ENCODE results near the gene ATAD1.

ATAD1 gene

DNA sequence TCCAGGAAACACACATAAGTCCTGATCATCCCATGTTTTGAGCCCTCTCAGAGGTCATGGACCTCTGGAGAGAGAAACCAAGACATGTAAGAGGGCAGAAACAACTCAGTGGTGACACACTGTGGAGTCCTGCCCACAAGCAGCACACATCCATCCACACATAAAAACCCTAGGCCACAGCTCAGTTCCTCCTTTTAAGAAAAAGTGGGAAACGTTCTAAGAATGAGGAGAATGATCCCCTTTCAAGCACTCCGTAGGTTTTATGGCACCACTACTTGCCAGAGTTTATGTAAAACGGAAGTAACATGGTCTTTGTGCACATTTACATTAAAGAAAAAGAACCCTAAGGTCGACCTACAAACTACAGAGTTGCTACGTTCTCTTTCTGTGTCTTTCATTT is 19.9 kb downstream of the ATAD1 start:
- no peak overlapping the region for H3K27ac ChIP-seq (ENCODE audit: poor library complexity, severe bottlenecking)
- H3K4me3 ChIP-seq (ENCODE audit: severe bottlenecking) = no peak overlapping the region
- H3K36me3 ChIP-seq (ENCODE audit: low read depth) = peaks cover 55% of the 10 kb centered on the region
- TF ChIP-seq CTCF (IDR thresholded peaks at IDR 0.05; ENCODE audit: poor library complexity, severe bottlenecking) = no peak
- ATAC-seq (ENCODE audit: low read depth) (no peak), DNase-seq (ENCODE audit: low spot score) (no peak)
- no peaks in the 10 kb centered on the region for H3K27me3 ChIP-seq (ENCODE audit: insufficient read depth, poor library complexity, severe bottlenecking)
- H3K4me1 ChIP-seq (ENCODE audit: insufficient read depth, poor library complexity, severe bottlenecking) = no peaks in the 10 kb centered on the region
- peaks cover 10% of the 10 kb centered on the region for H3K9me3 ChIP-seq (ENCODE audit: severe bottlenecking)

- Histone ChIP-seq H3K27me3 (ENCODE audit: insufficient read depth, poor library complexity, severe bottlenecking) (no peaks in the 10 kb centered on the region), H3K9me3 (ENCODE audit: severe bottlenecking) (no peaks in the 10 kb centered on the region), H3K27ac (ENCODE audit: poor library complexity, severe bottlenecking) (no peak overlapping the region), H3K36me3 (ENCODE audit: low read depth) (peaks cover 54% of the 10 kb centered on the region), H3K4me3 (ENCODE audit: severe bottlenecking) (no peak overlapping the region), H3K4me1 (ENCODE audit: insufficient read depth, poor library complexity, severe bottlenecking) (no peaks in the 10 kb centered on the region)
- DNase-seq (ENCODE audit: low spot score) = no peak
- ATAC-seq (ENCODE audit: low read depth) = no peak
- no peak for TF ChIP-seq CTCF (IDR thresholded peaks at IDR 0.05; ENCODE audit: poor library complexity, severe bottlenecking)
Observed at GRCh38 chr10:87794285-87794684, 23.7 kb downstream of the ATAD1 start.

DNA sequence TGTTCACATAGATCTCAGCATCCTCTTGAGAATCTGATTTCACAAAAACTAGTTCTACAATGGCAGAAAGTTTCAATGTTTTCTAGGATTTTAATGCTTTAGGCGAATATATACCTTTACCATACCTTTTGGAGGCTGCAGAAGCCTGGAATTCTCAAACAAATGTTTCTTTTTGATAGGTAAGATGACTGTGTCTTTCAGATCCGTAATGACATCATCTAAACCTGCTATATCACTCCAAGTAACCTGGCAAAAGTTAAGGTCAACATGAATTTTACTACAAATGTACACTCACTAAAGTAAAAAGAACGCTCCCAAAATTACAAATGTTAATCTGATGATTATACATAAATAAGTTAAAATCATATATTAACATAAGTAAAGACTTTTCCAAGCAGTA is 27.8 kb downstream of the ATAD1 start:
- no peaks in the 10 kb centered on the region for H3K27me3 ChIP-seq (ENCODE audit: insufficient read depth, poor library complexity, severe bottlenecking)
- DNase-seq (ENCODE audit: low spot score) (no peak), ATAC-seq (ENCODE audit: low read depth) (no peak)
- no peak overlapping the region for H3K27ac ChIP-seq (ENCODE audit: poor library complexity, severe bottlenecking)
- no peaks in the 10 kb centered on the region for H3K4me1 ChIP-seq (ENCODE audit: insufficient read depth, poor library complexity, severe bottlenecking)
- H3K36me3 ChIP-seq (ENCODE audit: low read depth) = peaks cover 76% of the 10 kb centered on the region
- H3K4me3 ChIP-seq (ENCODE audit: severe bottlenecking) = no peak overlapping the region
- H3K9me3 ChIP-seq (ENCODE audit: severe bottlenecking) = no peaks in the 10 kb centered on the region
- TF ChIP-seq CTCF (IDR thresholded peaks at IDR 0.05; ENCODE audit: poor library complexity, severe bottlenecking) = no peak

GRCh38 chr10:87786421-87786820 is 31.6 kb downstream of the ATAD1 start:
- Histone ChIP-seq H3K36me3 (ENCODE audit: low read depth) (peaks cover 79% of the 10 kb centered on the region), H3K4me3 (ENCODE audit: severe bottlenecking) (no peak overlapping the region), H3K27ac (ENCODE audit: poor library complexity, severe bottlenecking) (no peak overlapping the region), H3K27me3 (ENCODE audit: insufficient read depth, poor library complexity, severe bottlenecking) (no peaks in the 10 kb centered on the region), H3K9me3 (ENCODE audit: severe bottlenecking) (no peaks in the 10 kb centered on the region), H3K4me1 (ENCODE audit: insufficient read depth, poor library complexity, severe bottlenecking) (no peaks in the 10 kb centered on the region)
- no peak for TF ChIP-seq CTCF (IDR thresholded peaks at IDR 0.05; ENCODE audit: poor library complexity, severe bottlenecking)
- ATAC-seq (ENCODE audit: low read depth) = no peak
- no peak for DNase-seq (ENCODE audit: low spot score)

DNA sequence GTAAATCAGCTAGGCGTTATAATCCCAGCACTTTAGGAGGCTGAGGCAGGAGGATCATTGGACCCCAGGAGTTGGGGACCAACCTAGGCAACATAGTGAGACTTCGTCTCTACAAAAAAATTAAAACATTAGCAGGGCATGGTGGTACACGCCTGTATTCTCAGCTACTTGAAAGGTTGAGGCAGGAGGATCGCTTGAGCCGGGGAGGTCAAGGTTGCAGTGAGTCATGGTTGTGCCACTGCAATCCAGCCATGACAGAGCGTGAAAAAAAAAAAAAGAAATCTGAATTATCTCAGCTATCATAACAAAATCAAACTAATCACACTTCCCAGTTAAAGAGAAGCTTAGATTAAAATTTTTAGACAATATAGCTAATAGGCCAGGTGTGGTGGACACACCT is 35.3 kb downstream of the ATAD1 start:
- DNase-seq (ENCODE audit: low spot score) (no peak), ATAC-seq (ENCODE audit: low read depth) (no peak)
- TF ChIP-seq CTCF (IDR thresholded peaks at IDR 0.05; ENCODE audit: poor library complexity, severe bottlenecking) = no peak
- no peaks in the 10 kb centered on the region for H3K4me1 ChIP-seq (ENCODE audit: insufficient read depth, poor library complexity, severe bottlenecking)
- H3K27me3 ChIP-seq (ENCODE audit: insufficient read depth, poor library complexity, severe bottlenecking) = no peaks in the 10 kb centered on the region
- peaks cover 83% of the 10 kb centered on the region for H3K36me3 ChIP-seq (ENCODE audit: low read depth)
- H3K4me3 ChIP-seq (ENCODE audit: severe bottlenecking) = no peak overlapping the region
- no peaks in the 10 kb centered on the region for H3K9me3 ChIP-seq (ENCODE audit: severe bottlenecking)
- H3K27ac ChIP-seq (ENCODE audit: poor library complexity, severe bottlenecking) = no peak overlapping the region
